ENCODE results near the gene C1QTNF12. TPM values are rescaled to one million over a fixed set of nuclear protein-coding genes. Genes with fewer than 3 reads are reported as not detected.

C1QTNF12 gene
- total and polyA plus RNA-seq, 7 donors: 1.9 to 28.7 (median 17.6) TPM; not detected in 2

GRCh38 chr1:1285102-1285571 lies 38.6 kb upstream of the C1QTNF12 start:
- no peak for TF ChIP-seq POLR2A (IDR thresholded peaks at IDR 0.05)
- TF ChIP-seq EP300 (IDR thresholded peaks at IDR 0.05): no peak
- no peak for TF ChIP-seq POLR2AphosphoS5 (IDR thresholded peaks at IDR 0.05)
- no peak for TF ChIP-seq CTCF (IDR thresholded peaks at IDR 0.05)

GRCh38 chr1:1284221-1285101 lies 37.9 kb upstream of the C1QTNF12 start:
- 79 to 87% methylated on average over 32 of the region's 32 CpGs for WGBS, 2 donors
- Histone ChIP-seq H3K4me3 (no peak overlapping the region), H3K36me3 (no peaks in the 10 kb centered on the region), H3K27ac (no peak overlapping the region), H3K4me1 (no peaks in the 10 kb centered on the region), H3K27me3 (peaks cover 15 to 34% (median 32%) of the 10 kb centered on the region in 3 donors), H3K9me3 (no peaks in the 10 kb centered on the region)
- no peak for TF ChIP-seq POLR2A (IDR thresholded peaks at IDR 0.05)
- no peak for TF ChIP-seq POLR2AphosphoS5 (IDR thresholded peaks at IDR 0.05)
- no peak for TF ChIP-seq CTCF (IDR thresholded peaks at IDR 0.05)
- TF ChIP-seq EP300 (IDR thresholded peaks at IDR 0.05): no peak
- intact Hi-C loops (cut with DNase I): no loop called here
- no peak for DNase-seq

More at GRCh38 chr1:1285102-1285571, 38.6 kb upstream of the C1QTNF12 start:
- H3K27me3 ChIP-seq: peaks cover 15 to 34% (median 32%) of the 10 kb centered on the region in 3 donors
- H3K27ac ChIP-seq: no peak overlapping the region
- WGBS, 2 donors: 91 to 93% methylated on average over 22 of the region's 22 CpGs
- H3K4me1 ChIP-seq: no peaks in the 10 kb centered on the region
- intact Hi-C loops (cut with DNase I): no loop called here
- no peak overlapping the region for H3K4me3 ChIP-seq
- H3K9me3 ChIP-seq: no peaks in the 10 kb centered on the region
- H3K36me3 ChIP-seq: no peaks in the 10 kb centered on the region
- peak; percentile 64 for DNase-seq

- no peak for DNase-seq
- Histone ChIP-seq H3K4me1 (no peaks in the 10 kb centered on the region), H3K27ac (no peak overlapping the region), H3K4me3 (no peak overlapping the region), H3K36me3 (no peaks in the 10 kb centered on the region), H3K27me3 (peaks cover 15 to 34% (median 32%) of the 10 kb centered on the region in 3 donors), H3K9me3 (no peaks in the 10 kb centered on the region)
- 4 to 11% methylated on average over 8 of the region's 9 CpGs for WGBS, 2 donors
- TF ChIP-seq POLR2AphosphoS5 (IDR thresholded peaks at IDR 0.05) (no peak), CTCF (IDR thresholded peaks at IDR 0.05) (no peak), EP300 (IDR thresholded peaks at IDR 0.05) (no peak), POLR2A (IDR thresholded peaks at IDR 0.05) (no peak)
- intact Hi-C loops (cut with DNase I): no loop called here
Observed at GRCh38 chr1:1283821-1284220, 37.3 kb upstream of the C1QTNF12 start.

- TF ChIP-seq POLR2A (IDR thresholded peaks at IDR 0.05) (no peak), CTCF (IDR thresholded peaks at IDR 0.05) (no peak), EP300 (IDR thresholded peaks at IDR 0.05) (no peak), POLR2AphosphoS5 (IDR thresholded peaks at IDR 0.05) (no peak)
- no peak overlapping the region for H3K27ac ChIP-seq
- peaks cover 15 to 34% (median 32%) of the 10 kb centered on the region in 3 donors for H3K27me3 ChIP-seq
- 62 to 86% methylated on average over 14 of the region's 14 CpGs for WGBS, 2 donors
- H3K4me3 ChIP-seq: no peak overlapping the region
- intact Hi-C loops (cut with DNase I): no loop called here
- H3K36me3 ChIP-seq: no peaks in the 10 kb centered on the region
- DNase-seq: no peak
- no peaks in the 10 kb centered on the region for H3K9me3 ChIP-seq
- no peaks in the 10 kb centered on the region for H3K4me1 ChIP-seq
Observed at GRCh38 chr1:1282998-1283397, 36.5 kb upstream of the C1QTNF12 start.

All from sigmoid colon (tissue), 7 donors.